LNCaP clone FGC (cell line): Measurements from ENCODE around the gene OSBPL9.
"Not testable (repeated sequence)": the region's sequence is repeated elsewhere in the genome, so short reads cannot be mapped to it uniquely, and the experiment has no call there.

Experiments
- DNase-seq: peaks from one replicate; pipeline ENCODE4 v3.0.0-alpha.2; 2011; ENCODE audit warnings: low read depth
- H3K4me3 ChIP-seq: 2 replicates; pipeline ENCODE4 v1.5.1; 2011; ENCODE audit warnings: mild to moderate bottlenecking, low read depth, low read length, control low read depth
- CTCF ChIP-seq: IDR thresholded peaks from 2 replicates; pipeline ENCODE4 v1.5.1; 2012; ENCODE audit warnings: mild to moderate bottlenecking; ENCODE audit not compliant: control insufficient read depth, insufficient read depth; ENCODE audit errors: extremely low read depth

Gene OSBPL9

GRCh38 chr1:51727366-51727765 is 110.5 kb downstream of the OSBPL9 start:
- TF ChIP-seq CTCF, result no peak

GRCh38 chr1:51728611-51729155 is 111.8 kb downstream of the OSBPL9 start:
- no peak overlapping the region for H3K4me3 ChIP-seq
- TF ChIP-seq CTCF, result no peak
- no peak for DNase-seq

More at GRCh38 chr1:51727366-51727765, 110.5 kb downstream of the OSBPL9 start:
- DNase-seq, result no peak
- H3K4me3 ChIP-seq, result no peak overlapping the region

- no peak for DNase-seq
- no peak for TF ChIP-seq CTCF
- H3K4me3 ChIP-seq, result no peak overlapping the region
Measured at GRCh38 chr1:51729156-51729823, 112.4 kb downstream of the OSBPL9 start.

- no peak overlapping the region for H3K4me3 ChIP-seq
- TF ChIP-seq CTCF, result no peak
- no peak for DNase-seq
Measured at GRCh38 chr1:51729824-51730301, 113.0 kb downstream of the OSBPL9 start.

- no peak overlapping the region for H3K4me3 ChIP-seq
- no peak for DNase-seq
- TF ChIP-seq CTCF, result no peak
Measured at GRCh38 chr1:51731998-51732397, 115.1 kb downstream of the OSBPL9 start.

GRCh38 chr1:51732701-51733425 is 116.0 kb downstream of the OSBPL9 start:
- H3K4me3 ChIP-seq, result no peak overlapping the region
- DNase-seq, result no peak
- TF ChIP-seq CTCF, result no peak

GRCh38 chr1:51733426-51733774 is 116.5 kb downstream of the OSBPL9 start:
- not testable (repeated sequence) for DNase-seq, H3K4me3 ChIP-seq
